HG03439 (cell line): Measurements from ENCODE around the gene DCAF11.

Source experiments
- ATAC-seq: cut with Tn5 transposase; IDR thresholded peaks from one replicate; pipeline ENCODE4 v1.9.1; 2021; ENCODE audit warnings: mild to moderate bottlenecking, moderate library complexity; ENCODE audit not compliant: unreplicated experiment

DCAF11 gene

GRCh38 chr14:24137529-24138395 lies 23.2 kb downstream of the DCAF11 start:
- ATAC-seq, result no peak

- no peak for ATAC-seq
These were observed 24.1 kb downstream of the DCAF11 start for GRCh38 chr14:24138396-24139271.

GRCh38 chr14:24139272-24139934 lies 24.8 kb downstream of the DCAF11 start:
- no peak for ATAC-seq

GRCh38 chr14:24141097-24141880 lies 26.7 kb downstream of the DCAF11 start, which contains the start of gene EMC9:
EMC9 (minus strand) TSS chr14:24141591; CDS start chr14:24141304, 287 bp downstream.
- peak; percentile 83 for ATAC-seq

GRCh38 chr14:24143511-24143910 lies 28.9 kb downstream of the DCAF11 start:
- ATAC-seq, result no peak

- ATAC-seq, result no peak
These were observed 29.9 kb downstream of the DCAF11 start for GRCh38 chr14:24144451-24144850.

GRCh38 chr14:24145219-24145618 lies 30.6 kb downstream of the DCAF11 start:
- ATAC-seq, result no peak

GRCh38 chr14:24145690-24146452 lies 31.3 kb downstream of the DCAF11 start:
- ATAC-seq, result no peak

GRCh38 chr14:24146453-24146977 lies 31.9 kb downstream of the DCAF11 start, which contains the start of gene PSME2:
PSME2 (minus strand) TSS chr14:24146610; CDS start chr14:24146581, 29 bp downstream.
- peak; percentile 61 for ATAC-seq

GRCh38 chr14:24146978-24147760 lies 32.6 kb downstream of the DCAF11 start, which contains the start of gene RNF31:
RNF31 (plus strand) TSS chr14:24147498; CDS start chr14:24147699, 201 bp downstream.
- peak; percentile 83 for ATAC-seq

- ATAC-seq, result no peak
These were observed 33.3 kb downstream of the DCAF11 start for GRCh38 chr14:24147761-24148428.

GRCh38 chr14:24149302-24149969 lies 34.9 kb downstream of the DCAF11 start:
- ATAC-seq, result no peak

GRCh38 chr14:24150061-24150460 lies 35.5 kb downstream of the DCAF11 start:
- ATAC-seq, result no peak

GRCh38 chr14:24150567-24150966 lies 36.0 kb downstream of the DCAF11 start:
- no peak for ATAC-seq

- no peak for ATAC-seq
These were observed 36.4 kb downstream of the DCAF11 start for GRCh38 chr14:24150993-24151392.

- ATAC-seq, result no peak
These were observed 37.0 kb downstream of the DCAF11 start for GRCh38 chr14:24151404-24152080.

- no peak for ATAC-seq
These were observed 40.5 kb downstream of the DCAF11 start for GRCh38 chr14:24155100-24155499.
